NCI-H187 treated with DMSO at 0.1 percent for 48 hours (cell line): Measurements from ENCODE around the gene ACE.

ENCODE experiments used
- DNase-seq: peaks from one replicate; lab custom pipeline; 2025; lab: John Stamatoyannopoulos, UW

ACE gene

DNA sequence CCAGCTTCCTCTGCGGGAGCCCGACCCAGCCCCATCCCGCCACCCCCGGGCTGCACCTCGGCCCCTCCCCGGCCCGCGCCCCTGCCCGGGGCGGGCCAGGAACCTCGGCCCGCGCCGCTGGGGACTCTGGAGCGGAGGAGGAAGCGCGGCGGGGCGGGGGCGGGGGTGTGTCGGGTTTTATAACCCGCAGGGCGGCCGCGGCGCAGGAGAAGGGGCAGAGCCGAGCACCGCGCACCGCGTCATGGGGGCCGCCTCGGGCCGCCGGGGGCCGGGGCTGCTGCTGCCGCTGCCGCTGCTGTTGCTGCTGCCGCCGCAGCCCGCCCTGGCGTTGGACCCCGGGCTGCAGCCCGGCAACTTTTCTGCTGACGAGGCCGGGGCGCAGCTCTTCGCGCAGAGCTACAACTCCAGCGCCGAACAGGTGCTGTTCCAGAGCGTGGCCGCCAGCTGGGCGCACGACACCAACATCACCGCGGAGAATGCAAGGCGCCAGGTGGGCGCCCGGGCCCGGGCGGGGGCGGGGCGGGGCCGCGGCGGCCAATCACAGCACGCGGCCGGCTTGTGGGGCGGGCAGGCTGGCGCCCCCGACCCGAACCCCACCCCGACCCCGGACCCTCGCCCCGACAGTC is at the start of gene ACE:
Gene ACE, plus strand, starts transcription at position 208 of the 626 bp plus-strand sequence. Its CDS starts 34 bp downstream, at position 242.
- DNase-seq = no peak

DNA sequence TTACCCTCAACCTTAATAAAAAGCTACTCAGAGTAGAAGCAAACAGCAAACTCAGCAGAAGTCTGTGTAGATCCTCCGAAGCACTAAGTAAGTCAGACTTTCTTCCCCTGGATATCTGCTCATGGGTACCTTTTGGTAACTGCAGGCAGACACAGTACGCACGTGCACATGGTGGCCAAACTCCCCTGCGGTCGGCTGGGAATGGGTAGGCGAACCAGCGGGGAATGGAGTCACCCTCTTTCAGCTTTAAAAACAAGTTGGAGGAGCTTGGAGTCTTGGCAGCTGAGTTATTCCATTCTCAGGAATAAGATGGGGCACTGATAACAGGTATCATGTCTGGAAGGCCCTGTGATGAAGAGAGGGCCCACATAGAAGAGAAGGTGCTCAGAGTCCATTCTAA is 47.1 kb upstream of the ACE start:
- DNase-seq = no peak

DNA sequence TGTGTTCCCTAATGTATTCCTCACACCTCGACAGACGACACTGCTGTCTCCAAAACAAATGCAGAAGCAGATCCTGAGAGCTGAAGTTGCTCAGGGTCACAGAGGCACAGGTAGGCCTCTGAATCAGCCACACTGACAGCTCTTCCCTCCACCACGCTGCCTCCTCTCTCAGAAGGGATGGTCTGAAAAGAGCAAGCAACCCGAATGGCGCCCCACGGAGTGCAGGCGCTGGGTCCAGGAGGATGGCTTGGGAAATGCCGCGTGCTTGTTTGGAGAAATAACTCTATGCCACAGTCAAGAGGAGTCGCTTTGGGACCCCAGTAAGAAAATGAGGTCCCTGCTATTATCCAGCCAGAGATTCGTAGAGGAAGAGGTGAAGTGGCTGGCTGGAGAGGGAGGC is 46.6 kb upstream of the ACE start:
- DNase-seq = no peak

DNA sequence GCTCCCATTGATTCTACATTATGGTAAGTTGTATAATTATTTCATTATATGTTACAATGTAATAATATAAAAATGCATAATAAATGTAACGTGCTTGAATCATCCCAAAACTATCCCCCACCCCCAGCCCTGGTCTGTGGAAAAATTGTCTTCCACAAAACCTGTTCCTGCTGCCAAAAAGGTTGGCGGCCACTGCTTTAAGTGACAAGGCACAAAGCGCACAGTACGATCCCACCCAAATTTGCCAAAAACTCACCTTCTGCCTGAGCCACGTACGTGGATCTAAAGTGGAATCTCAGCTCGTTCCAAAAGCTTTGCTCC is 45.3 kb upstream of the ACE start:
- DNase-seq = no peak

DNA sequence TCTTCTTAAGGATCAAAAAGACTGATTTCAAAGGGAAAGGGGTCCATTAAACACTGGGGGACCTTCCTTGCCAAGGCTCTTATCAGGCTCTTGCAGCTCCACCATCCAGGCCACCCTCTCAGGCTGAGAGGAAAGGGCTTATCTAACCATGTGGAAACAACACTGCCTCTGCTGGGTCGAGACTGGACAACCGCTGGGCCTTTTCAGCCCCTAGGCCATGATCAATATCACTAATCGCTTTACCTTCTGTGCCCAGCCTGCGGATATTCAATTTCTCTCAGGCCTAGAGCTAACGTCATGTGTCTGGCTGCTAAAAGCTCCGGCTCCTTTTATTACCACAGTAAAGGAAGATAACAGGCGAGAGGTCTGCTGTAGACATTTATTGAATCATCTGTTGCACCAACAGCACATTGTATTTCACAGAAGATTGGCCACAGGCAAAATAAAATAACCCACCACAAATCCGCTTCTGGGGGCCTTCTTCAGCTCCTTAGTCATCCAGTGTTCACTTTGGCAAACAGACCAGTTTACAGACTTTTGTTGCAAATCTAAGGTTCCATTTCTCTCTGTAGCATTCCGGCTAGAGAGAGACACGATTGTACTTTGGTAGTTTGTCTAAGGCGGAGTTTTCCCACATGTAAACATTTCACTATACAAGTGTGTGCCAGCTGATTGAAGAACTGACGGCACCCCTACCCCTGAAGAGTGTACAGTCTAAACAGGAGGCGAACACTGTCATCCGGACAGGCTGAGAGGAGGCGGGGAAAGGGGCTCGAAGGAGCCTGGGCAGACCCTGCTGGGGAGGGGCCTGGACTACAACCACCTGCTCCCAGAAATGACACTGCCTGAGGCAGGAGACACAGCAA is 44.7 kb upstream of the ACE start:
- DNase-seq = no peak

DNA sequence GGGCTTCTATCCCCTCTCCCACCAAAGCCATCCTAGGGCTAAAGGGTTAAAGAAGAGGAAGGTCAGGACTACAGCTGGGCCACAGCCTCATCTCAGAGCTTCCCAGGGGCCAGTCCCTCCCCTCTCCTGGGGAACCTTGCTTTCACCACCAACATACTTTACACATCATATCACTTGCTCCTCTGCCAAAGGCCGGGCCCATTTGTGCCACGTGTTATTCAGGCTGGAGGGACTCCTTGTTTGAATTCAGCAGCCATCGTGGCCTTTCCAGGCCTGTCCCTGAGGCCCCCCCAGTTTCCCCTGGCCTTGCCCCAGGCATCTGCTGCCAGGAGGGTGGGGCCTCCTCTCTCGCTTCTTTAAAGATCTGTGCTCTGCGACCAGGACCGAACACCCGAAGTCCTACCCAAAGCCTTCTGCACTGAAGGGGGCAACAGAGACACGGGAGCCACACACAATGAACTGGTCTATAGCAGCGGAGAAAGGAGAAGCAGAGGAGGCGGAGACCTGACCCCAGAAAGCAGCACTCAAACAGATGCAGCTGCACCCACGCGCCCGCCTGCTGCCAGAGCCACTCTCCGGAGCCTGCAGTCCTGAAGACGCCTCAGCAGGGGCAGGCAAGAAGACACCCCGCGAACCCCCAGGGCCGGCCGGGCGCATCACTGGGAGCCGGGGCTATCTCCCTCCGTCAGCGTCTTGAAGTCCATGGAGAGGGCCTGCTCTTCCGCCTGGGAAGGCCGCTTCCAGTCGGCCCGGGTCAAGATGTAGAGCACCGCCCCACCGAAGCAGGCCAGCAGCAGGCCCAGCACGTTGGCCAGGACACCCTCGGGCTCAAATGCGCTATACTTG is 42.9 kb upstream of the ACE start:
- no peak for DNase-seq

DNA sequence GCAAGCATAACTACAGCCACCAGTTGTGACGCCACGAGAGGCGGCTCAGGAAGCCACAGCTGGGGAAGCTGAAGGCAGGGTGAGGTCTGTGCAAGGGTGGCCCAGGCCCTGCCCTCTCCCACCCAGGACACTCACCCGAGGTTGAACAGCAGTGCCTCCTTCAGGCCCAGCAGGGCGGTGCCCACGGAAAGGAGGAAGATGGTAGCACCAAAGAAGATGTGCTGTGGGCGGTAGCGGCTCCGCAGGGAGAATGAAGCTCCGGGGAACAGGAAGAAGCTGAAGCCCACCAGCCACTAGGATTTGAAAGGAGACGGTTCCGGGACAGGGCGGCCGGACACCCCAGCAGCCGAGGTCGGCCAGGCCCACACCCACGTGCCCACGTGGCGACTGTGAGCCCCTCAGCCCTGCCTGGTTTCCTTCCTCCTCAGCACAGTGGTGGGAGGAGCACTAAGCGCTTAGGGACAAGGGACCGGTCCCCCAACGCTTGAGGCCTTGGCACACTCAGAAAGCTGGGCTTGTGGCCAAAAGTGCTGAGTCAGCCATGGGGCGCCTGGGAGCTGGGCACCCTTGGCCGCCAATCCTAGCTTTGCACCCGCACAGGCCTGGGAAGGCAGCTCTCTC is 41.8 kb upstream of the ACE start:
- DNase-seq = no peak

DNA sequence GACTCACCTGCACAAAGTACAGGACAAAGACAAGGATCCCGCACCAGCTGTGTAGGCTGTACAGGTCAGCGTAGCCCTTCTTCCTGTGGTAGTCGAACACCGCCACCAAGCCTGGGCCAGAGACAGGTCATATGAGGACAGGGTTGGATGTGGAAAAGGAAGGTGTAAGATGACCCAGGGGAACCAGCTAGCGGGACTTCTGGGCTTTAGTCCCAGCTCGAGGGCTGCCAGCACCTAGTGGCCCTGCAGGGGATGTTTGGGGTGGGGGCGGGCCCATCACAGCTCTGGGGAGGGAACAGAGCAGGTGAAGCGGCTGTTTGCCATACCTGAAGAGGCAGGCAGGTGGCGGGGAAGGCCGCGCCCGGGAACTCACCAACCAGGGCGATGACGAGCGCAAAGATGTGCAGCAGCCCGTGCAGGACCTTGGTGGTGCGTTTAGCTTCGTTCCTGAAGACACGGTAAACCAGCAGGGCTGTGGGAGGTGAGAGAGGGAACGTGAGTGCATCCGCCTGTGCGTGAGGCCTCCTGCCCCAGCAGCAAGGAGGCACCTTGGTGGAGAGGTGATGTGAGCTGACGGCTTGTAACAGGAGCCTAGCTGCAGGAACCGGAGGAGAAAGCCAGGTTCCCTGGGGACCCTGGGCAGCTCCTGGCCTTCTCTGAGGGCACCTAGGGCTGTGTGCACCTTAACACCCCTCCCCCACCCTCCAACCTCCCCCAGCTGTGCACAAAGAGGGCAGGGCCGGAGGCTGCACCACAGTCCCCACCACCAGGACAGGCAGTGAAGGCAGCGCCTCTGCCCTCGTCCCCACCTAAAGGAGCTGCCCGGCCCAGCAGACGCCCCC is 41.0 kb upstream of the ACE start:
- DNase-seq = no peak

DNA sequence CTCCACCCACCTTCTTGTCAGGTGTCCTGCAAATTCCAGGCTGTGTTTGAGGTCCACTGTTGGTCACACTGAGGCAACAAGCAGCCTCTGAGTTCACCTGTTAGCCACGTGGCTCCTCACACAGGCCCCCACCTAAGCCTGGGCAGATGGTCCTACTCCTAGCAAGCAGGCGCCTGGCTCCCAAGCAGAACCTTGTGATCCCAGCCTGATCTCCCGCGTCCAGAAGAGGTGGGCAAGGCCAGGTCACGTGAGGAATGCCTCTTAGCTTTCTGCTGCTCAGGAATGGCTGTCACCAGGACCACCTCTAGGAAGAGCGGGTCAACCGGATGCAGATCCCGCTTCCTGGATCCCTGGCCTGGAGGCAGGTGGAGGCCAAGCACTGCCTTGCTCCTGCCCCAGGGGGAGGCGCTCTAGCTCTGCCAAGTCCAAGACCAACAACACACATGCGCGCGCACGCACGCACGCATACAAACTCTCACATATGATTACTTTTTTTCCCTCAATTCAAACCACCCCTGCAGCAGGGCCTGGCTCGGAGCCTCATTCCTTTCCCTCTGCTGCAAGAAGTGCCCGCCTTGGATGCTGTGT is 40.2 kb upstream of the ACE start:
- no peak for DNase-seq

DNA sequence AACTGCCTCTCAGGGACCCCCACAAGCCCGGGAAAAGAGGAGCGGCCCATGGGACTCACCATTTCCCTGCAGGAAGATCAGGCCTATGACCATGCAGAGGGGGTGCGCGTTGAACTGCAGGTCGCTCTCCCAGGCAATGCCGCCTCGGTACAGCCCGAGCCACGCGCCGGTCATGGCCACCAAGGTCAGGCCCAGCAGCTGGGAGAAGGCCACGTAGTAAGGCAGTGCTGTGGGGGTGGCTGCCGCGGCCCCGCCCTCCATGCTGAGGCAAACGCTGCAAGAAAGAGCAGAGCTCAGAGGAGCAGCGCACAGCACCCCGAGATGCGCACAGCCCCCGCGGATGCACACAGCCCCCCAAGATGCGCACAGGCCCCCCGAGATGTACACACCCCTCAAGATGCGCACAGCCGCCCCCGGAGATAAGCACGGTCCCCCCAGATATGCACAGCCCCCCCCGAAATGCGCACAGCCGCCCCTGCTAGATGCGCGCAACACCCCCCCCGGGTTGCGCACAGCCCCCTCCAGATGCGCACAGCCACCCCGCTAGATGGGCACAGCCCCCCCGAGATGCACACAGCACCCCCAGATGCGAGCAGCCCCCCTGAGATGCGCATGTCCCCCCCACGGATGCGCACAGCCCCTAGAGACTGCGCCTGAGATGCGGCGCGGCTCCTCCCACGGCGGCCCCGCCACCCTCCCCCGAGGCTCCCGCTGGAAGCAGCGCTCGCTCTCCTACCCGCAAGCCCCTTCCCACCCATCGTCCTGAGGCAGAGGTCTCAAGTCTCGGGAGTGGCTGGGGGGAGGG is 39.4 kb upstream of the ACE start:
- no peak for DNase-seq

DNA sequence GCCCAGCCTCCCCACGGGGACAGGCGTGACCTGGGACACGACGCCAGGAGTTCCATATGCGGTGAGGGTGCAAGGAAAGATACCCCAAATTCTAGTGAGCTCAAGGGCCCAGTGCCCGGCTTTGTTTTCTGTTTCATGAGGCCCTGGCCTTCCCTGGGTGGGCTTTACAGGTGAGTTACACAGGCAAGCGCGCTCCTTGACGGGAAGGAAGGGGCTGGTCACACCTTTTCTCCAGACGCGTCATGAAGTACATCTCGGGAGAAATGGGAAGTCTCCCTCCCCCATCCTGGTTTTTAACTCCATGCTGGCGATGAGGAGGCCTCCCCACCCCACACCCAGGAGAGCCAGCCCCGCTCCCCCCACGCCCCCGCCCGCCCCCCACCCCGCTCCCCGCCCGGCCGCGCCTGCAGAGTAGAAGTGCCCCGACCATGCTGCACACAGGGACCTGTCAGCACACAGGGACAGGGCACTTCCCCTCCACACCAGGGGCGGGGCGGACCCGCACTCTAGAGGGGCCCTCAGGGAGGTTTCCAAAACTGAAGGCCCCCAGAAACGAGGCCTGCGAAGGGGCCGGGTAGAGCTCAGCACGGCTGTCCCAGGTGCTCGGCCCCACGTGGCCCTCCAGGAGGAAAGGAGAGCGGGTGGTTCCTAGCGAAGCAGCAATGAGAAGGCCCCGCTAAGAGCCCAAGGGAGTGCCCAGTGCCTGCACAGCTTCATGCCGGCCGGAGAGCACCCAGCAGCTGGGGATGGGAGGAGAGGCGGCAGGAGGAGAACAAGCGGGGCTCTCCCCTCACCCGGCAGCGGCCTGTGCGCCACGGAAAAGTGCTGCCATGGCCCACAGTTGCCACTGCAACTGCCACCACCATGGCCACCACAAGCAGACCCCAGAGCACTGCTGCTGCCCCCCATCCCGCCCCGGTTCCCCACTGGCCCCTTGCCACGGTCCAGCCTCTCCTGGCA is 38.5 kb upstream of the ACE start:
- no peak for DNase-seq

DNA sequence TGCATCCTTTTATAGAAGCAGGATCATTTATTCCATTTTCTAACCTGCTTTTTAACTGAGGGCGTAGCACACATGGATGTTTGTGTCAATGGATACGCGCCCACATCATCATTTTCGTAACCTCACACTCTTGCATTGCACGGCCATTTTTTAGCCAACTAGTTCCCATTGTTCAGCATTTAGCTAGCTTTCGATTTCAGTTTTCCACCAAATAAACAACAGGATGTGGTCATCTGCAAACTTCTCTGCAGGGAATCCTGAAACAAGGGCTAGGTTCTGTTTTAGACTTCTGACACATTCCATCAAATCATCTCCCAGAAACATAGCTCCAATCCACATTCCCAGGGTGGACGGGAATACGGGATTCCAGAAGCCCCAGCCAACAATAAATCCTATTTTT is 37.2 kb upstream of the ACE start:
- no peak for DNase-seq

DNA sequence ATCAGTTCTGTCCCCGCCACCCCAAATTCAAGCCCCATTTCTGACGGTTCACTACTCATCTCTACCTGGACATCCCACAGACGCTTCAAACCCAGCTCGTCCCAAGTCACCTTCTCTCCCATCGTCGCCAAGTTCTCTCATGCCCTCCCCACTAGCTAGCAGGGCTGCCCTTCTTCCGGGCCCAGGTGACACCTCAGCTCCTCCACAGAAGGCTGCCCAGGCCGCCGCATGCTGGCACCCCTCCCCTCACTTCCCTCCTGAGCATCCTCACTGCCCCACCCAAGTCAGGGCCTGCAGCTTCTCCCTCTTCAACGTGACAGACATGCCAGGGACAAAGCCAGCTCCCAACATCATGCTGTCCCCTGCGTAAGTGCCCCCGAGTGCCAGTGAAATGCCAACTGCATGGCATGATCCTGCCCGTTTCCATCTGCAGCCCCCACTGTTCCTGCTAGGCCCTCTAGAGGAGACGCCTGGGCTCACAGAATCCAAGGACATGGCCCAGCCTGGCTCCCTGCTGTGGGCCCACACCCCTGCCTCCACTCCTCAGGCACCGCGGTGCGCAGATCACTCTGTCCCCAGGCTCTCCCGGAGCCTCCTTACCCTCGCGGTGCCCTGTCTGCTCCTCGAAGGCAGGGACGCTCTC is 36.6 kb upstream of the ACE start:
- no peak for DNase-seq

DNA sequence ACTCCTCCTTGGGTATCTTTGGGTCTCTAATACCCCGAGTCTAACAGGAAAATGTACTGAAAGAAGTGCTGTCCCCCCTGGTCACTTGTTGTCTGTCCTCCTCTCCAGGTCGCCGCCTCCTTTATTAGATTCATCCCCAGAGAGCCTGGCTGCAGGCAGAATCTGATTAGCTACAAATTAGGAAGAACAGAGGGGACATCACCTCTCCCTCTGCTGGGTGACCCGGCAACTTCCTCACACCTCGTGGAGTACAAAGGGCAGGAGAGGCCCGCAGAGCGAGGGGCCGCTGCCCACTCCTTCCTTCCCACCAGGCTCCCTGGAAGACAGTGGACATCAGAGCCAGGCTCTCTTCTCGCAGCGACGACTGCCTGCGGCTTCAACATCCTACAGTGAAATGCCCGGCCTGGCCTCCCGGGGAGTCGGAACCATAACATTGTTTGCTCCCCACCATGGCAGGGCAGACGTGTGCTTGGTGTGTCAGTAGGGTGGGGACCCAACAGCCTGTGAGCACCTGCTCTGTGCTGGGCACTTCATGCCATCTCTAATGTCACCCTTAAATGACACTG is 36.0 kb upstream of the ACE start:
- no peak for DNase-seq

DNA sequence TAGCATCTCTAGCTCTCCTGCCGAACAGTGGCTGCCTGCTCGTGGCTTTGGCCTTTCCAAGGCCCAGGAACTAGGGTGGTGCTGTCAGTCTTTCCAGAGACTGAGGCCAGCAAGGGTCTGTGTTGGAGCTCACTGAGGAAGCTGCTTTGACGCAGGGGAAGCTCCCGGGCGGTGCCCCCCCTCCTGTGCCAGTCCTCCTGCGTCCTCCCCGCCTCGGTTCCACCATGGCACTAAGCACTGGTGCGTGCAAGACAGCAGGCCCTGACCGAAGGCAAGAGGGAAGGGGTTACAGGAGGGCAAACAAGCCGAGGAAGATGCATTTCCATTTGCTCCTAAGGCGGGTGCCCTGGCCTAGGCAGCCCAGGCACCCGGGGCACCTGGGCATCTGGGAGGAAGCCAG is 35.2 kb upstream of the ACE start:
- no peak for DNase-seq

DNA sequence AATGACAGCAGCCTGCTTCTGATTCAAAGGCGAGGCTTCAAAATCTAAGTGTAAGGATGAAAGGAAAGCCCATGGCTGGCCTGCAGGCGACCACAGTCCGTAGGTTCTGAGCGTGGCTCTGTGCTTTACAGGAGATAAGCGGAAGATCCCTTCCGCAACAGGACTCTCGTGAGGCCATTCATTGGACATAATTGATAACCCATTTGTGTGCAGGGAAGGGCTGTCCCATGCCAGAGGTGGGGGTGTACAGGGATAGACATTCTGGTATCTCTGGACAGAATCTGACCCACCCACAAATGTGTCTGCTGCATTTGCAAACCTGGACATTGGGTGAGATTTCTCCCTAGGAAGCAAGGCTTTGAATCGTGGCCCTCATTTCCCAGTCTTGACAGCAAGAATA is 34.8 kb upstream of the ACE start:
- no peak for DNase-seq

DNA sequence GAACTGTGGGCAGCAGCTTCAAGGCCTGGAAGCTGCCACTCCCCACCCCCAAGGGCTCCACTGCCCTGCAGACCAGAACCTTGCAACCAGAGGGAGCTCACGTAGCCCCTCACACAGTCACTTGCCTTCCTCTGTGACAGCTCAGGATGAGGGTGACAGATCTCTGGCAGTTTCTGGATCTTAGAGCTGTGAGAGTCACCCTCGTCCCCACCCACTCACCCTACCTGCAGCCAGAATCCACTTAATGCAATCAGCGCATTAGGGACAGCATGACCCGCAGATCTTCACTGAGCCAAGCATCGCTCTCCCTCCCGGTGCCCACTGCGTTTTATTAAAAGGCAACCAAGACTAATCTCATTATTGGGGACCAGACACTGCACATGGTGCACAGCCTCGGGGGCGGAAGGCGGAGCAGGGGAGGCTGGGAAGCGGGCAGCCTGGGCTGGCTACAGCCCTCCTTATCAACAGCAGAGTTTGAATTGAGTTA is 34.3 kb upstream of the ACE start:
- DNase-seq = no peak

DNA sequence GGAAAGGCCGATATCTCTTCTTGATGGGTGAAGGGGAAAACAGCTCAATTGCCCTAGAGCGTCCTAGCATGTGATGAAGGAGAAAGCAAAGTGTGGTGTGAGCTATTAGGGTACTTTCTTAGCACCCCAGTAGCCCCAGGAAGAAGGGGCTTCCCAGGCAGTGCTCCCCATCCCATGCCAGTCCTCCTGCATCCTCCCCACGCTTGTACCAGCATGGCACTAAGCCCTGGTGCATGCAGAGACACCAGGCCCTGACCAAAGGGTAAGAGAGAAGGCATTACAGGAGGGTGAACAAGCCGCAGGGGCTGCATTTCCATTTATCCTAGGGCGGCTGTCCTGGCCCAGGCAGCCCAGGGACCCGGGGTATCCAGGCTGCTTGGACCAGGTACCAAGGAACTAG is 33.8 kb upstream of the ACE start:
- DNase-seq = no peak
